Measurements from ENCODE around the gene NUP160. TPM values are rescaled to one million over a fixed set of nuclear protein-coding genes. Genes with fewer than 3 reads are reported as not detected.
A peak's percentile ranks its signal among the peaks of the same experiment; 100 is the strongest.

NUP160 gene
- total and polyA plus RNA-seq, 2 of the 13 experiments (the other 11 are each of a cell fraction or from before 2014, with no cell fraction given), result 28.3 to 43.5 TPM

DNA sequence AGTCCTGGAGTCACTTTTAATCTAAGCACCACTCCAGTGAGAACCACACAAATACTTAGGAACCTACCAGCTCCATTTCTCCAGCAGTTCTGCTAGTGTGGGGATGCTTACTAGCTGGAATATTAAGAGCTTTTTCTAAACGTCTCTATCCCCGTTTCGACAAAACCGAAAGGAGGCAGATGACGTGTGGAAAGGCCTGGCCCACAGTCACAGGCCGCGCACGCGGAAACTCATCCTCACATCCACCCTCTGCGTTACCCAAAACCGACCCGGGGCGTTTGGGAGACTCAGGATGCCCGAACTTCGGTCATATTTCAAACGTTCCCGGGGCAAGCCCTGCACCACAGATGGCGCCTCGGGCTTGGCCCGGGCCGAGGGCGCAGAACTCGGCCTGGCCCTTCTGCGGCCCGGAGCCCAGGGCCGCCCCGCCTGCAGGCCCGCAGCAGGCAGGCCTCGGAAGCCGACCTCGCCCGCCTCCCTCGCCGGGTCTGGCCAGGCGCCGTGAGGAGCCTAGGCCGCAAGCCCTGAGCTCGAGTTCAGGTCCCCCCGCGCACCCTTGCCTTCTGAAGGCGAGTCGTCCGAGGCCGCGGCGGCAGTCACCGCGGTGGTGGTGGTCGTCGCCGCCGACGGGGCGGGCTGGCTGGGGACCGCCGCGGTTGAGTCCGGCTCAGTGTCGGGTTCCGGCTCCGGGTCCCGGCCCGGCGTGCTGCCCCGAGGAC is 81.5 kb downstream of the NUP160 start (continued):
- TF ChIP-seq, protein P1, sequence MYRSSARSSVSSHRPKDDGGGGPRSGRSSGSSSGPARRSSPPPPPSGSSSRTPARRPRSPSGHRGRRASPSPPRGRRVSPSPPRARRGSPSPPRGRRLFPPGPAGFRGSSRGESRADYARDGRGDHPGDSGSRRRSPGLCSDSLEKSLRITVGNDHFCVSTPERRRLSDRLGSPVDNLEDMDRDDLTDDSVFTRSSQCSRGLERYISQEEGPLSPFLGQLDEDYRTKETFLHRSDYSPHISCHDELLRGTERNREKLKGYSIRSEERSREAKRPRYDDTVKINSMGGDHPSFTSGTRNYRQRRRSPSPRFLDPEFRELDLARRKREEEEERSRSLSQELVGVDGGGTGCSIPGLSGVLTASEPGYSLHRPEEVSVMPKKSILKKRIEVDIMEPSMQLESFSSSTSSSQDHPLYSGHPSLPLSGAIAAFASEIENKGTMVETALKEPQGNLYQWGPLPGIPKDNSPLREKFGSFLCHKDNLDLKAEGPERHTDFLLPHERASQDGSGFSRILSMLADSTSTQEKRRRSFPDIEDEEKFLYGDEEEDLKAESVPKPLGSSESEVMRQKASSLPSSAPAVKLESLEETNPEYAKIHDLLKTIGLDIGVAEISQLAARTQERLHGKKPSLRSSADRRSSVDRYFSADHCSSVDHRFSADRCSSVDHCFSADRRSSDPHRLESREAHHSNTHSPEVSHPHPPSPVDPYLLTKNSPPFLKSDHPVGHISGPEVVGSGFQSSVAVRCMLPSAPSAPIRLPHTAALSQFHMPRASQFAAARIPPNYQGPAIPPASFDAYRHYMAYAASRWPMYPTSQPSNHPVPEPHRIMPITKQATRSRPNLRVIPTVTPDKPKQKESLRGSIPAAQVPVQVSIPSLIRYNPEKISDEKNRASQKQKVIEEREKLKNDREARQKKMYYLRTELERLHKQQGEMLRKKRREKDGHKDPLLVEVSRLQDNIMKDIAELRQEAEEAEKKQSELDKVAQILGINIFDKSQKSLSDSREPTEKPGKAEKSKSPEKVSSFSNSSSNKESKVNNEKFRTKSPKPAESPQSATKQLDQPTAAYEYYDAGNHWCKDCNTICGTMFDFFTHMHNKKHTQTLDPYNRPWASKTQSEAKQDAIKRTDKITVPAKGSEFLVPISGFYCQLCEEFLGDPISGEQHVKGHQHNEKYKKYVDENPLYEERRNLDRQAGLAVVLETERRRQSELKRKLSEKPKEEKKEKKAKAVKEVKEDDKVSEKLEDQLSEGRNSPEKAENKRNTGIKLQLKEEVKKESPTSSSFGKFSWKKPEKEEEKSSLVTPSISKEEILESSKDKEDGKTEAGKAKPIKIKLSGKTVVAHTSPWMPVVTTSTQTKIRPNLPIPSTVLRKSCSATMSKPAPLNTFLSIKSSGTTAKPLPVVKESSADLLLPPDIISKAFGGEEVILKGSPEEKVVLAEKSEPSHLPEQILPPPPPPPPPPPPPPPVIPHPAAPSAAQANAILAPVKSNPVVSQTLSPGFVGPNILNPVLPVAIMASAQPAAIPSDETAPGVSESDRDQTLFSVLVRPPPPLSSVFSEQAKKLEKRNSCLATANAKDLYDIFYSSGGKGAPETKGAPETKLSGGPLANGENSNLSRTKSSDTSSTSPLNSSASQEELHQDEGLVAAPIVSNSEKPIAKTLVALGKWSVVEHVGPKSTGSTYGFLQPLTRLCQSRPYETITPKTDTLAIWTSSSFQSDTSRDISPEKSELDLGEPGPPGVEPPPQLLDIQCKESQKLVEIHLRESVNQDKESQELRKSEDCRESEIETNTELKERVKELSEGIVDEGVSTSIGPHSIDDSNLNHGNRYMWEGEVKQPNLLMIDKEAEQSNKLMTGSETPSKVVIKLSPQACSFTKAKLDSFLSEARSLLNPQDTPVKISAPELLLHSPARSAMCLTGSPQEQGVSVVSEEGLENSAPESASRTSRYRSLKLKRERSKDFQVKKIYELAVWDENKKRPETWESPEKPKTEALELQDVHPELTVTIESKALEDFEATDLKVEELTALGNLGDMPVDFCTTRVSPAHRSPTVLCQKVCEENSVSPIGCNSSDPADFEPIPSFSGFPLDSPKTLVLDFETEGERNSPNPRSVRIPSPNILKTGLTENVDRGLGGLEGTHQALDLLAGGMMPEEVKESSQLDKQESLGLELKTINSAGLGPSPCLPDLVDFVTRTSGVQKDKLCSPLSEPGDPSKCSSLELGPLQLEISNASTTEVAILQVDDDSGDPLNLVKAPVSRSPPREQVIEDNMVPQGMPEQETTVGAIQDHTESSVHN (CRISPR knock-in tag; IDR thresholded peaks at IDR 0.05), result no peak
- 0 out of 2 replicates have a peak, but pooled peaks have one; percentile 32 for TF ChIP-seq NKX3-1 (CRISPR knock-in tag; IDR thresholded peaks at IDR 0.05)
- TF ChIP-seq RBM22 (optimal IDR thresholded peaks at IDR 0.05; ENCODE audit: low read length), result no peak
- peak; percentile 96 for TF ChIP-seq ZFY (CRISPR knock-in tag; IDR thresholded peaks at IDR 0.05)
- TF ChIP-seq IRX3 (CRISPR knock-in tag; IDR thresholded peaks at IDR 0.05; ENCODE audit: borderline replicate concordance, low read depth), result 0 out of 2 replicates have a peak, but pooled peaks have one; percentile 51
- peak; percentile 9; the same call in 1 of the 2 replicates for TF ChIP-seq SAP130 (CRISPR knock-in tag; IDR thresholded peaks at IDR 0.05; ENCODE audit: low read depth)
- TF ChIP-seq, protein P2, sequence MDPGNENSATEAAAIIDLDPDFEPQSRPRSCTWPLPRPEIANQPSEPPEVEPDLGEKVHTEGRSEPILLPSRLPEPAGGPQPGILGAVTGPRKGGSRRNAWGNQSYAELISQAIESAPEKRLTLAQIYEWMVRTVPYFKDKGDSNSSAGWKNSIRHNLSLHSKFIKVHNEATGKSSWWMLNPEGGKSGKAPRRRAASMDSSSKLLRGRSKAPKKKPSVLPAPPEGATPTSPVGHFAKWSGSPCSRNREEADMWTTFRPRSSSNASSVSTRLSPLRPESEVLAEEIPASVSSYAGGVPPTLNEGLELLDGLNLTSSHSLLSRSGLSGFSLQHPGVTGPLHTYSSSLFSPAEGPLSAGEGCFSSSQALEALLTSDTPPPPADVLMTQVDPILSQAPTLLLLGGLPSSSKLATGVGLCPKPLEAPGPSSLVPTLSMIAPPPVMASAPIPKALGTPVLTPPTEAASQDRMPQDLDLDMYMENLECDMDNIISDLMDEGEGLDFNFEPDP (CRISPR knock-in tag; conservative IDR thresholded peaks at IDR 0.05), result 0 out of 2 replicates have a peak, but pooled peaks have one; percentile 71
- no peak for TF ChIP-seq MAZ (IDR thresholded peaks at IDR 0.05; ENCODE audit: borderline replicate concordance, low read depth, low read length)
- 0 out of 2 replicates have a peak, but pooled peaks have one; percentile 58 for TF ChIP-seq MAZ (CRISPR knock-in tag; IDR thresholded peaks at IDR 0.05; ENCODE audit: low read depth)
- TF ChIP-seq ZNF703 (CRISPR knock-in tag; IDR thresholded peaks at IDR 0.05; ENCODE audit: borderline replicate concordance), result peak; percentile 26; the same call in 1 of the 2 replicates
- TF ChIP-seq CHCHD3 (CRISPR knock-in tag; IDR thresholded peaks at IDR 0.05), result peak; percentile 65; the same call in 1 of the 2 replicates
- 0 out of 2 replicates have a peak, but pooled peaks have one; percentile 15 for TF ChIP-seq ZNF451 (CRISPR knock-in tag; IDR thresholded peaks at IDR 0.05)
- TF ChIP-seq, protein P3, sequence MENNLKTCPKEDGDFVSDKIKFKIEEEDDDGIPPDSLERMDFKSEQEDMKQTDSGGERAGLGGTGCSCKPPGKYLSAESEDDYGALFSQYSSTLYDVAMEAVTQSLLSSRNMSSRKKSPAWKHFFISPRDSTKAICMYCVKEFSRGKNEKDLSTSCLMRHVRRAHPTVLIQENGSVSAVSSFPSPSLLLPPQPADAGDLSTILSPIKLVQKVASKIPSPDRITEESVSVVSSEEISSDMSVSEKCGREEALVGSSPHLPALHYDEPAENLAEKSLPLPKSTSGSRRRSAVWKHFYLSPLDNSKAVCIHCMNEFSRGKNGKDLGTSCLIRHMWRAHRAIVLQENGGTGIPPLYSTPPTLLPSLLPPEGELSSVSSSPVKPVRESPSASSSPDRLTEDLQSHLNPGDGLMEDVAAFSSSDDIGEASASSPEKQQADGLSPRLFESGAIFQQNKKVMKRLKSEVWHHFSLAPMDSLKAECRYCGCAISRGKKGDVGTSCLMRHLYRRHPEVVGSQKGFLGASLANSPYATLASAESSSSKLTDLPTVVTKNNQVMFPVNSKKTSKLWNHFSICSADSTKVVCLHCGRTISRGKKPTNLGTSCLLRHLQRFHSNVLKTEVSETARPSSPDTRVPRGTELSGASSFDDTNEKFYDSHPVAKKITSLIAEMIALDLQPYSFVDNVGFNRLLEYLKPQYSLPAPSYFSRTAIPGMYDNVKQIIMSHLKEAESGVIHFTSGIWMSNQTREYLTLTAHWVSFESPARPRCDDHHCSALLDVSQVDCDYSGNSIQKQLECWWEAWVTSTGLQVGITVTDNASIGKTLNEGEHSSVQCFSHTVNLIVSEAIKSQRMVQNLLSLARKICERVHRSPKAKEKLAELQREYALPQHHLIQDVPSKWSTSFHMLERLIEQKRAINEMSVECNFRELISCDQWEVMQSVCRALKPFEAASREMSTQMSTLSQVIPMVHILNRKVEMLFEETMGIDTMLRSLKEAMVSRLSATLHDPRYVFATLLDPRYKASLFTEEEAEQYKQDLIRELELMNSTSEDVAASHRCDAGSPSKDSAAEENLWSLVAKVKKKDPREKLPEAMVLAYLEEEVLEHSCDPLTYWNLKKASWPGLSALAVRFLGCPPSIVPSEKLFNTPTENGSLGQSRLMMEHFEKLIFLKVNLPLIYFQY (CRISPR knock-in tag; IDR thresholded peaks at IDR 0.05; ENCODE audit: borderline replicate concordance), result 0 out of 2 replicates have a peak, but pooled peaks have one; percentile 52

All from HepG2 (cell line).